A549 (cell line): Measurements from ENCODE around the gene ENPP3. TPM values are rescaled to one million over a fixed set of nuclear protein-coding genes. Genes with fewer than 3 reads are reported as not detected.

Experiments
- ATAC-seq, 2 experiments: fragments of 200-7000 bp in 1 of 2; fragments of >200 bp in 1 of 2; cut with Nextera tagmentation in 1 of 2; cut with Tn5 transposase in 1 of 2; 3 replicates each; pipeline versions ENCODE4 v1.8.0 to v1.9.1; 2018 to 2020; ENCODE audit warnings: mild to moderate bottlenecking in 1 of 2, moderate library complexity in 1 of 2
- CTCF ChIA-PET: fragments of 300-600 bp; sonication (Branson Sonifier 250); formaldehyde crosslinking; extraction: SDS; loops from one replicate; lab custom pipeline; 2021; ENCODE audit warnings: antibody characterized with exemption, inconsistent platforms; lab: Yijun Ruan, JAX
- POLR2A ChIA-PET: fragments of 350-600 bp; formaldehyde crosslinking; extraction: SDS; loops from one replicate; lab custom pipeline; 2021; ENCODE audit warnings: antibody characterized with exemption, inconsistent platforms; lab: Yijun Ruan, JAX
- DNase-seq, 2 experiments: peaks; one replicate each; pipeline versions ENCODE4 v3.0.0 to v3.0.0-alpha.2; 2011 to 2016; ENCODE audit warnings: low read depth in 1 of 2, low spot score in 1 of 2
- FAIRE-seq: peaks from 2 replicates; lab custom pipeline; 2011; peaks lifted over from hg19 to GRCh38; lab: Jason Lieb, UNC
- H3K27ac ChIP-seq, 2 experiments: fragments of >200 bp; sonication (Bioruptor Twin); formaldehyde crosslinking; 3 replicates each; pipeline ENCODE4 v1.5.1; 2016 to 2017
- H3K4me1 ChIP-seq: fragments of >200 bp; sonication (Bioruptor Twin); formaldehyde crosslinking; 3 replicates; pipeline ENCODE4 v1.6.1; 2016
- H3K4me2 ChIP-seq: fragments of >200 bp; sonication (Bioruptor Twin); formaldehyde crosslinking; 3 replicates; pipeline ENCODE4 v1.6.1; 2016
- H3K4me3 ChIP-seq: fragments of >200 bp; sonication (Bioruptor Twin); formaldehyde crosslinking; 3 replicates; pipeline ENCODE4 v1.5.1; 2016
- H3K9me3 ChIP-seq: fragments of >200 bp; sonication (Bioruptor Twin); formaldehyde crosslinking; 3 replicates; pipeline ENCODE4 v1.6.1; 2016
- CHD4 ChIP-seq: fragments of 200-600 bp; sonication (generic); IDR thresholded peaks from 2 replicates; pipeline ENCODE4 v1.6.1; 2016; ENCODE audit warnings: antibody characterized with exemption, mild to moderate bottlenecking, borderline replicate concordance
- EP300 ChIP-seq, 2 experiments: fragments of >200 bp; sonication (Bioruptor Twin); formaldehyde crosslinking; IDR thresholded peaks; 2 replicates in 1 of 2; 3 replicates in 1 of 2; pipeline ENCODE4 v1.6.1; 2016 to 2017
- FOSB ChIP-seq: fragments of 250-450 bp; sonication (Bioruptor Pico); IDR thresholded peaks from 2 replicates; pipeline ENCODE4 v1.5.0; 2020; ENCODE audit warnings: mild to moderate bottlenecking, moderate library complexity
- FOSL2 ChIP-seq, 2 experiments: fragments of 450-650 bp in 1 of 2; fragments of >200 bp in 1 of 2; sonication (Bioruptor Twin) in 1 of 2; formaldehyde crosslinking; IDR thresholded peaks; 2 replicates each; pipeline versions ENCODE4 v1.5.0 to v1.6.1; 2016 to 2020; ENCODE audit warnings: mild to moderate bottlenecking in 1 of 2, moderate library complexity in 1 of 2
- FOXS1 ChIP-seq: fragments of 250-450 bp; sonication (Bioruptor Pico); IDR thresholded peaks from 2 replicates; pipeline ENCODE4 v1.5.0; 2020; ENCODE audit warnings: mild to moderate bottlenecking, moderate library complexity
- GATA3 ChIP-seq: IDR thresholded peaks from 2 replicates; pipeline ENCODE4 v1.6.1; 2012; ENCODE audit warnings: borderline replicate concordance
- KDM1A ChIP-seq: fragments of 200-600 bp; sonication (generic); IDR thresholded peaks from 2 replicates; pipeline ENCODE4 v1.6.1; 2016; ENCODE audit warnings: low read depth, mild to moderate bottlenecking
- MAFK ChIP-seq: fragments of 450-650 bp; IDR thresholded peaks from 2 replicates; pipeline ENCODE4 v1.6.1; 2014; ENCODE audit not compliant: partially characterized antibody
- MYC ChIP-seq: IDR thresholded peaks from 2 replicates; pipeline ENCODE4 v1.6.1; 2012; ENCODE audit warnings: mild to moderate bottlenecking, inconsistent platforms, low read length, improper control_type of control experiment, borderline replicate concordance
- NFE2L2 ChIP-seq: fragments of 150-350 bp; conservative IDR thresholded peaks from 2 replicates; pipeline ENCODE4 v1.6.1; 2014; ENCODE audit warnings: low read length
- NPAS2 ChIP-seq: fragments of 250-450 bp; sonication (Bioruptor Pico); IDR thresholded peaks from 2 replicates; pipeline ENCODE4 v1.8.0; 2022; ENCODE audit warnings: mild to moderate bottlenecking, moderate library complexity, borderline replicate concordance
- RARB ChIP-seq: fragments of 250-450 bp; sonication (Bioruptor Pico); IDR thresholded peaks from 2 replicates; pipeline ENCODE4 v1.8.0; 2021; ENCODE audit warnings: mild to moderate bottlenecking, moderate library complexity
- RNF2 ChIP-seq: fragments of 200-600 bp; sonication (generic); IDR thresholded peaks from 2 replicates; pipeline ENCODE4 v1.6.1; 2016; ENCODE audit warnings: low read depth, mild to moderate bottlenecking, antibody characterized with exemption, moderate library complexity, borderline replicate concordance
- TFCP2L1 ChIP-seq: fragments of 250-450 bp; sonication (Bioruptor Pico); IDR thresholded peaks from 2 replicates; pipeline ENCODE4 v1.5.0; 2021; ENCODE audit warnings: mild to moderate bottlenecking
- TP53 ChIP-seq: fragments of 250-450 bp; sonication (Bioruptor Pico); IDR thresholded peaks from 2 replicates; pipeline ENCODE4 v1.5.0; 2021; ENCODE audit warnings: mild to moderate bottlenecking, moderate library complexity
- WGBS: methylation state at CpG from one replicate; pipeline ENCODE4 v1.1.6; 2017; ENCODE audit errors: missing lambda C conversion rate; 5-methylcytosine and 5-hydroxymethylcytosine counted together
- polyA plus RNA-seq, 4 experiments: library from polyadenylated mRNA; depleted of rRNA in 3 of 4; stranded (reverse); fragments of >200 nt; fragmentation: RNase III in 1 of 4; extraction: RNeasy Plus Mini Kit Qiagen cat#74134 plus additional on column Dnase treatment in 1 of 4; gene quantifications; 2 replicates in 3 of 4; 3 replicates in 1 of 4; pipeline ENCODE4 v1.2.3, GENCODE V29; 2011 to 2017
- TF ChIP-seq, protein P1 (sequence below): fragments of >200 bp; sonication (Bioruptor Twin); formaldehyde crosslinking; IDR thresholded peaks from 2 replicates; pipeline ENCODE4 v1.6.1; 2016
- TF ChIP-seq, protein P2 (sequence below): fragments of 450-650 bp; IDR thresholded peaks from 2 replicates; pipeline ENCODE4 v1.6.1; 2014; ENCODE audit warnings: antibody characterized with exemption
- TF ChIP-seq, protein P3 (sequence below): fragments of >200 bp; sonication (Bioruptor Twin); formaldehyde crosslinking; IDR thresholded peaks from 3 replicates; pipeline ENCODE4 v1.6.1; 2016
- TF ChIP-seq, protein P4 (sequence below): fragments of 200-600 bp; sonication (generic); IDR thresholded peaks from 2 replicates; pipeline ENCODE4 v1.6.1; 2016; ENCODE audit warnings: antibody characterized with exemption, mild to moderate bottlenecking, moderate library complexity
- TF ChIP-seq, protein P5 (sequence below): fragments of >200 bp; sonication (Bioruptor Twin); formaldehyde crosslinking; IDR thresholded peaks from 3 replicates; pipeline ENCODE4 v1.5.1; 2016

ENPP3 gene
- polyA plus RNA-seq, 2 of the 4 experiments (the other 2 are of a cell fraction) = not detected

DNA sequence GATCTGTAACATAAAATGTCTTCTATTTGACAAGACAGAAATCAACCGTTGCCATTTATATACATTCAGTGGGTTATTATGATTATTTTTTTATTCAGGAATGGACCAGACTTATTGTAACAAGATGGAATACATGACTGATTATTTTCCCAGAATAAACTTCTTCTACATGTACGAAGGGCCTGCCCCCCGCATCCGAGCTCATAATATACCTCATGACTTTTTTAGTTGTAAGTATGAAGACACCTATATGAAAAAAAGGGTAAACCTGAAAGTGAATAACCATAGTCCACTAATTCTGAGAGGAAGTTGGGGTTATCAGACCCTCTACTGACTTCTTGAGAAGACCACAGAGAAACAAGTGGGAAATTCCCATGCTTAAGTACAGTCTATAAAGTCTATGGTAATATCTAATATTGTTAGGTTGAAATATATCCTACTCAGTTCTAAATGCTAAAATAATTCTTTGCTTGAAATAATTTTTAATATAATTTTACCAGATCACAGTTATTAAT lies 48.2 kb downstream of the ENPP3 start:
- Histone ChIP-seq H3K27ac (no peak overlapping the region), H3K4me2 (no peak overlapping the region), H3K4me3 (no peak overlapping the region), H3K4me1 (no peaks in the 10 kb centered on the region), H3K9me3 (no peaks in the 10 kb centered on the region)
- ATAC-seq (no peak), FAIRE-seq (no peak), DNase-seq (no peak)
- CTCF ChIA-PET = interaction anchor here (1.6 kb wide), 1 partner anchor 10 kb away, joined by 4 read pairs; no protein-coding TSS in a partner anchor
- TF ChIP-seq, protein P1, sequence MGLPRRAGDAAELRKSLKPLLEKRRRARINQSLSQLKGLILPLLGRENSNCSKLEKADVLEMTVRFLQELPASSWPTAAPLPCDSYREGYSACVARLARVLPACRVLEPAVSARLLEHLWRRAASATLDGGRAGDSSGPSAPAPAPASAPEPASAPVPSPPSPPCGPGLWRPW = no peak
- TF ChIP-seq, protein P2, sequence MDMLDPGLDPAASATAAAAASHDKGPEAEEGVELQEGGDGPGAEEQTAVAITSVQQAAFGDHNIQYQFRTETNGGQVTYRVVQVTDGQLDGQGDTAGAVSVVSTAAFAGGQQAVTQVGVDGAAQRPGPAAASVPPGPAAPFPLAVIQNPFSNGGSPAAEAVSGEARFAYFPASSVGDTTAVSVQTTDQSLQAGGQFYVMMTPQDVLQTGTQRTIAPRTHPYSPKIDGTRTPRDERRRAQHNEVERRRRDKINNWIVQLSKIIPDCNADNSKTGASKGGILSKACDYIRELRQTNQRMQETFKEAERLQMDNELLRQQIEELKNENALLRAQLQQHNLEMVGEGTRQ = no peak
- no peak for TF ChIP-seq CHD4
- TF ChIP-seq MYC = no peak
- no peak for TF ChIP-seq TFCP2L1
- no peak for TF ChIP-seq KDM1A
- TF ChIP-seq EP300 (IDR thresholded peaks at IDR 0.05) = no peak
- TF ChIP-seq GATA3 = no peak
- TF ChIP-seq MAFK = no peak
- no peak for TF ChIP-seq TP53 (CRISPR knock-in tag)
- TF ChIP-seq, protein P3, sequence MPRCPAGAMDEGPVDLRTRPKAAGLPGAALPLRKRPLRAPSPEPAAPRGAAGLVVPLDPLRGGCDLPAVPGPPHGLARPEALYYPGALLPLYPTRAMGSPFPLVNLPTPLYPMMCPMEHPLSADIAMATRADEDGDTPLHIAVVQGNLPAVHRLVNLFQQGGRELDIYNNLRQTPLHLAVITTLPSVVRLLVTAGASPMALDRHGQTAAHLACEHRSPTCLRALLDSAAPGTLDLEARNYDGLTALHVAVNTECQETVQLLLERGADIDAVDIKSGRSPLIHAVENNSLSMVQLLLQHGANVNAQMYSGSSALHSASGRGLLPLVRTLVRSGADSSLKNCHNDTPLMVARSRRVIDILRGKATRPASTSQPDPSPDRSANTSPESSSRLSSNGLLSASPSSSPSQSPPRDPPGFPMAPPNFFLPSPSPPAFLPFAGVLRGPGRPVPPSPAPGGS = no peak
- TF ChIP-seq FOSB (CRISPR knock-in tag) = no peak
- 72% methylated on average over 4 of the region's 4 CpGs for WGBS
- POLR2A ChIA-PET = no interaction called here

DNA sequence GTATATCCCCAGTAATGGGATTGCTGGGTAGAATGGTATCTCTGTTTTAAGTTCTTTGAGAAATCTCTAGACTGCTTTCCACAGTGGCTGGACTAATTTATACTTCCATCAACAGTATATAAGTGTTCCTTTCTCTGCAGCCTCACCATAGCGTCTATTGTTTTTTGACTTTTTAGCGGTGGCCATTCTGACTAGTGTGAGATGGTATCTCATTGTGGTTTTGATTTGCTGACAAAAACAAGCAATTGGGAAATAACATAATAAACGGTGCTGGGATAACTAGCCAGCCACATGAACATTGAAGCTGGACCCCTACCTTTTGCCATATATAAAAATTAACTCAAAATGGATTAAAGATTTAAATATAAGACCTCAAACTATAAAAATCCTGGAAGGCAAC lies 49.9 kb downstream of the ENPP3 start:
- no peak overlapping the region for H3K4me2 ChIP-seq
- FAIRE-seq (no peak), DNase-seq (no peak), ATAC-seq (no peak)
- CTCF ChIA-PET = no interaction called here
- H3K4me3 ChIP-seq = no peak overlapping the region
- WGBS = 51% methylated on average over 3 of the region's 3 CpGs
- no peak for TF ChIP-seq NPAS2 (CRISPR knock-in tag)
- no peak for TF ChIP-seq FOSB (CRISPR knock-in tag)
- no peak for TF ChIP-seq MYC
- no peak for TF ChIP-seq FOSL2 (IDR thresholded peaks at IDR 0.05)
- no peak for TF ChIP-seq FOSL2 (CRISPR knock-in tag; IDR thresholded peaks at IDR 0.05)
- no peak for TF ChIP-seq FOXS1 (CRISPR knock-in tag)
- no peak for TF ChIP-seq RARB (CRISPR knock-in tag)
- TF ChIP-seq, protein P4, sequence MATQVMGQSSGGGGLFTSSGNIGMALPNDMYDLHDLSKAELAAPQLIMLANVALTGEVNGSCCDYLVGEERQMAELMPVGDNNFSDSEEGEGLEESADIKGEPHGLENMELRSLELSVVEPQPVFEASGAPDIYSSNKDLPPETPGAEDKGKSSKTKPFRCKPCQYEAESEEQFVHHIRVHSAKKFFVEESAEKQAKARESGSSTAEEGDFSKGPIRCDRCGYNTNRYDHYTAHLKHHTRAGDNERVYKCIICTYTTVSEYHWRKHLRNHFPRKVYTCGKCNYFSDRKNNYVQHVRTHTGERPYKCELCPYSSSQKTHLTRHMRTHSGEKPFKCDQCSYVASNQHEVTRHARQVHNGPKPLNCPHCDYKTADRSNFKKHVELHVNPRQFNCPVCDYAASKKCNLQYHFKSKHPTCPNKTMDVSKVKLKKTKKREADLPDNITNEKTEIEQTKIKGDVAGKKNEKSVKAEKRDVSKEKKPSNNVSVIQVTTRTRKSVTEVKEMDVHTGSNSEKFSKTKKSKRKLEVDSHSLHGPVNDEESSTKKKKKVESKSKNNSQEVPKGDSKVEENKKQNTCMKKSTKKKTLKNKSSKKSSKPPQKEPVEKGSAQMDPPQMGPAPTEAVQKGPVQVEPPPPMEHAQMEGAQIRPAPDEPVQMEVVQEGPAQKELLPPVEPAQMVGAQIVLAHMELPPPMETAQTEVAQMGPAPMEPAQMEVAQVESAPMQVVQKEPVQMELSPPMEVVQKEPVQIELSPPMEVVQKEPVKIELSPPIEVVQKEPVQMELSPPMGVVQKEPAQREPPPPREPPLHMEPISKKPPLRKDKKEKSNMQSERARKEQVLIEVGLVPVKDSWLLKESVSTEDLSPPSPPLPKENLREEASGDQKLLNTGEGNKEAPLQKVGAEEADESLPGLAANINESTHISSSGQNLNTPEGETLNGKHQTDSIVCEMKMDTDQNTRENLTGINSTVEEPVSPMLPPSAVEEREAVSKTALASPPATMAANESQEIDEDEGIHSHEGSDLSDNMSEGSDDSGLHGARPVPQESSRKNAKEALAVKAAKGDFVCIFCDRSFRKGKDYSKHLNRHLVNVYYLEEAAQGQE = no peak
- TF ChIP-seq, protein P2 = no peak
- TF ChIP-seq, protein P5, sequence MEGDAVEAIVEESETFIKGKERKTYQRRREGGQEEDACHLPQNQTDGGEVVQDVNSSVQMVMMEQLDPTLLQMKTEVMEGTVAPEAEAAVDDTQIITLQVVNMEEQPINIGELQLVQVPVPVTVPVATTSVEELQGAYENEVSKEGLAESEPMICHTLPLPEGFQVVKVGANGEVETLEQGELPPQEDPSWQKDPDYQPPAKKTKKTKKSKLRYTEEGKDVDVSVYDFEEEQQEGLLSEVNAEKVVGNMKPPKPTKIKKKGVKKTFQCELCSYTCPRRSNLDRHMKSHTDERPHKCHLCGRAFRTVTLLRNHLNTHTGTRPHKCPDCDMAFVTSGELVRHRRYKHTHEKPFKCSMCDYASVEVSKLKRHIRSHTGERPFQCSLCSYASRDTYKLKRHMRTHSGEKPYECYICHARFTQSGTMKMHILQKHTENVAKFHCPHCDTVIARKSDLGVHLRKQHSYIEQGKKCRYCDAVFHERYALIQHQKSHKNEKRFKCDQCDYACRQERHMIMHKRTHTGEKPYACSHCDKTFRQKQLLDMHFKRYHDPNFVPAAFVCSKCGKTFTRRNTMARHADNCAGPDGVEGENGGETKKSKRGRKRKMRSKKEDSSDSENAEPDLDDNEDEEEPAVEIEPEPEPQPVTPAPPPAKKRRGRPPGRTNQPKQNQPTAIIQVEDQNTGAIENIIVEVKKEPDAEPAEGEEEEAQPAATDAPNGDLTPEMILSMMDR = no peak
- no peak for TF ChIP-seq RNF2
- TF ChIP-seq TP53 (CRISPR knock-in tag) = no peak
- TF ChIP-seq NFE2L2 = no peak
- POLR2A ChIA-PET = no interaction called here
- H3K9me3 ChIP-seq = no peaks in the 10 kb centered on the region
- no peak overlapping the region for H3K27ac ChIP-seq
- no peaks in the 10 kb centered on the region for H3K4me1 ChIP-seq
